Small intestine (tissue), 7 donors: Measurements from ENCODE around the gene FGD4. TPM values are rescaled to one million over a fixed set of nuclear protein-coding genes. Genes with fewer than 3 reads are reported as not detected.

Experiments used
- DNase-seq, 2 donors: peaks; one replicate each; pipeline versions ENCODE4 v3.0.0 to v3.0.0-alpha.2; 2013
- FAIRE-seq: peaks from 2 replicates; lab custom pipeline; 2012; peaks lifted over from hg19 to GRCh38; lab: Jason Lieb, UNC
- H3K27ac ChIP-seq, 3 donors: one replicate each; pipeline ENCODE4 v1.5.1; 2013; ENCODE audit warnings: low read length in 2 of 3, mild to moderate bottlenecking in 2 of 3, control low read depth in 1 of 3, inconsistent platforms in 1 of 3, low read depth in 1 of 3, moderate library complexity in 1 of 3
- H3K27me3 ChIP-seq, 3 donors: one replicate each; pipeline ENCODE4 v1.6.1; 2013; ENCODE audit warnings: low read length in 3 of 3, inconsistent platforms in 1 of 3; ENCODE audit not compliant: control insufficient read depth in 3 of 3, insufficient read depth in 3 of 3
- H3K36me3 ChIP-seq, 3 donors: one replicate each; pipeline ENCODE4 v1.6.1; 2013; ENCODE audit warnings: low read length in 3 of 3, inconsistent platforms in 1 of 3, low read depth in 1 of 3, mild to moderate bottlenecking in 1 of 3, moderate library complexity in 1 of 3; ENCODE audit not compliant: control insufficient read depth in 3 of 3, insufficient read depth in 2 of 3
- H3K4me1 ChIP-seq, 3 donors: one replicate each; pipeline ENCODE4 v1.6.1; 2013; ENCODE audit warnings: low read length in 2 of 3, inconsistent platforms in 1 of 3, low read depth in 1 of 3, mild to moderate bottlenecking in 1 of 3, moderate library complexity in 1 of 3; ENCODE audit not compliant: control insufficient read depth in 3 of 3, insufficient read depth in 2 of 3
- H3K4me3 ChIP-seq, 3 donors: one replicate each; pipeline ENCODE4 v1.5.1; 2013; ENCODE audit warnings: low read length in 3 of 3, control low read depth in 1 of 3, inconsistent platforms in 1 of 3, low read depth in 1 of 3, mild to moderate bottlenecking in 1 of 3, moderate library complexity in 1 of 3
- H3K9me3 ChIP-seq, 2 donors: one replicate each; pipeline ENCODE4 v1.6.1; 2013; ENCODE audit warnings: low read depth in 1 of 2, low read length in 1 of 2; ENCODE audit not compliant: control insufficient read depth in 2 of 2, insufficient read depth in 1 of 2
- WGBS, 3 donors: extraction: QIAGEN DNeasy Blood & Tissue Kit; methylation state at CpG; one replicate each; pipeline ENCODE4 v1.1.7; 2013; 5-methylcytosine and 5-hydroxymethylcytosine counted together
- polyA plus RNA-seq, 4 donors: library from polyadenylated mRNA; stranded (reverse) in 3 of 4; unstranded in 1 of 4; fragments of 200-250 nt in 3 of 4; fragments of 120-200 nt in 1 of 4; gene quantifications; one replicate each; pipeline versions ENCODE4 v1.2.1 to v1.2.3, GENCODE V29; 2013
- donor health status: healthy with polysubstance abuse.
- donor health status: control.
- donor health status: control.
- donor health status: Bipolar disorder and iron deficiency.
- donor health status: healthy.

FGD4 gene
- polyA plus RNA-seq, 4 donors, result 8.2 to 21.4 (median 14.2) TPM

DNA sequence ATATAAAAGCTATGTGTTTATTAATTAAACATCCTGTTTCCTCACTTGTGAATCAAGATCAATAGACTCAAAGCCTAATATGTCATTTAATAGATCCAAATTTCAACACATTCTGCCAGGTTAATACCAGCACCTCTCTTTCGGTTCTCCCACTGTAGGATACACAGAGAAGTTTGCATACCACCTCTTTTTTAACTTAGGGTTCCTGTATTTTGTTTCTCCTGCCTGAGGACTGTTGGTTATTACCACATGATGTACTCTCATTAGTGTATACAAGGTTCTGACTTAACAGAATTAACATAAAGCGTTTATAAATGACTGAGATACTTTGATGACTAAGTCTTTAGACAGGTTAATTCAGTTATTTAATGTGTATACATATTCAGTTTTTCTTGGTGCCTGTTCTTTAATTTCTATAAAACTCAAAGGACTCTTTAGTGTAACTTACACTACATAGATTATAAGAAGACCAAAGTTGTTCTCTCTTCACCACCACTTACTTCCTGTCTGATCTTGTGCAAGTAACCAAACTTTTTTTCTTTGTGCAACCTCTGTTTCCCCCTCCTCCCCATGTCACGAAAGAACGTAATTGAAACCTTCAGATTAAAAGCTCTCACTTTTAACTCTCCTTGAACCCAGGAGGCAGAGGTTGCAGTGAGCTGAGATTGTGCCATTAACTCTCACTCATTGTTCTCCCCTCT lies 190.0 kb downstream of the FGD4 start:
- WGBS, 3 donors, result 58 to 78% (median 60%) methylated on average over 4 of the region's 4 CpGs
- Histone ChIP-seq H3K4me3 (no peak overlapping the region), H3K4me1 (no peaks in the 10 kb centered on the region), H3K27ac (peak overlapping the region in 1 of 3 donors; percentile 63), H3K36me3 (peaks cover 6 to 27% (median 6%) of the 10 kb centered on the region in 3 donors), H3K9me3 (no peaks in the 10 kb centered on the region), H3K27me3 (no peaks in the 10 kb centered on the region)
- FAIRE-seq, result no peak
- peak in 1 of 2 donors; percentile 48 for DNase-seq

DNA sequence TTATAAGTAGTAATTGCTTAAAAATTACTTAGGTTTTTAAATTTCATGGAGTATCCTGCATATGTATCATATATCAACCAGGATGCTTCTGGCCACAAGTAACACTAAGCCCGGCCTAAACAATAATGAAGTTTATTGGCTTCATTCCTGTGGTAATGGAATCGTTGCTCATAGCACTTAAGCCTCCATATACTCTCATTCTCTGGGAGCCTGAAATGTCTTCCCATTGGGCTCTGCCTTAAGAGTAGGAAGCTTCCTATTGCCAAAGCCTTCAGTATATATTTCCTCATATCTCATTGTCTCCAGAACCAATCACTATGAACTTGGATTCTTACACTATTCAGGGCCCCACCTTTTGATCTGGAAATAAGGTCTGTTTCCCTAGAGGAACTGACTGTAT lies 195.9 kb downstream of the FGD4 start:
- Histone ChIP-seq H3K27ac (no peak overlapping the region), H3K9me3 (no peaks in the 10 kb centered on the region), H3K36me3 (peaks cover 6 to 17% (median 11%) of the 10 kb centered on the region in 3 donors), H3K27me3 (no peaks in the 10 kb centered on the region), H3K4me3 (no peak overlapping the region), H3K4me1 (no peaks in the 10 kb centered on the region)
- DNase-seq (no peak), FAIRE-seq (no peak)
- WGBS, 3 donors, result 71 to 87% (median 78%) methylated on average over 2 of the region's 2 CpGs

DNA sequence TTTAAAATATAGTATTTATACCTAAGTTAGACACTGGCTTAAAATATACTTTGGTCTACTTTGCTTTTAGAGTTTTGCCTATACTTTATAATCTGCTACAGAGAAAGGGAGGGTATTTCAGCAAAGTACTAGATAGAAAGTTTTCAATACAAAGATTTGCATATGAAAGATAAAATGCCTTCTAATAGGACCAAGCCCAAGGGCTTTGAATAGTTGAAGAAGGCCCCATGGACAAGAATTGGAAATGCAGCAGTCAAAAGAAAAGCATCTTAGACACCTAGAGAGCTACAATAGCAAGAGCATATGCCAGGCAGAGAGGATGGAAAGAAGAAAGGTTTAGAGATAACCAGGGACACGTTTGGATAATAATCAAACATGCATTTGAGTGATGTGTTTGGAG lies 196.7 kb downstream of the FGD4 start:
- Histone ChIP-seq H3K4me3 (no peak overlapping the region), H3K36me3 (peaks cover 3 to 17% (median 8%) of the 10 kb centered on the region in 3 donors), H3K4me1 (no peaks in the 10 kb centered on the region), H3K27me3 (no peaks in the 10 kb centered on the region), H3K27ac (no peak overlapping the region), H3K9me3 (no peaks in the 10 kb centered on the region)
- FAIRE-seq, result no peak
- WGBS, 3 donors, result 17 to 30% (median 23%) methylated on average over 1 of the region's 1 CpG
- no peak for DNase-seq

DNA sequence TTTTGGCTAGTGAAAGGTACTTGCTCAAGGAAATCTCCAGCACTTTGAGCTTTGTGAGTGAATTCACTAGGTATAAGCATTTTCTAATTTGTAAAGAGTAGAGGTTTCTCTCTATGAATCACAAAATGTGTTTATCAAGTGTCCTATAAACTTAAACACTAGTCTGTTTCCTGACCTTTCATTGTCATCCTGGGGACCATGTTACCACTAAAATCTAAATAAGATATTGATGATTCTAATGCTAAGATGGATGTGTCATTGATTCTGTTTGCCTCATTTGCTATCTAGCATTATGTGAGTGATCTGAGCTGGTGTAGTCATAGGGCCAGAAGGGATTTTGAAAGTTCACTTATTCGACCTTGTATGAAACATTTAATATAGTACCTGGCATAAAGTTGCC lies 199.3 kb downstream of the FGD4 start:
- FAIRE-seq (no peak), DNase-seq (no peak)
- no peak overlapping the region for H3K27ac ChIP-seq
- H3K9me3 ChIP-seq, result no peaks in the 10 kb centered on the region
- H3K4me3 ChIP-seq, result no peak overlapping the region
- no peaks in the 10 kb centered on the region for H3K27me3 ChIP-seq
- peaks cover 5 to 20% (median 10%) of the 10 kb centered on the region in 3 donors for H3K36me3 ChIP-seq
- WGBS, 3 donors, result 79 to 86% (median 81%) methylated on average over 1 of the region's 1 CpG
- H3K4me1 ChIP-seq, result no peaks in the 10 kb centered on the region

DNA sequence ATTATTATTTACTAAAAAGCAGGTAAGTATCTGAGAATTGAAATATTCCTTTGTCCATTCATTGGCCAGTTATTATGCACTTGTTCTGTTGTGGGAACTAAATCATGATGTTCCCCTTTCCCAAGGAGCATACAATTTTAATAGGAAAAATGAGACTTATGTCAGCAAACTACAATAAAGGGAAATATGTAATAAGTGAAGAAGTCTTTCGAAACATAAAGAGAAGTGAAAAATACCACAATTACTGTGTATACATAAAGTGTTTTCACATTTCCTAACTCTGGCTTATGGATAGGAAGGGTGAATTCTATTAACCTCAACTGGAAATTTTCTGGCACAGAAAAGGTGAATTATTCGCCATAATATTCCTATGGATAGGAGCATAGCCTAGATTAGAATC lies 201.3 kb downstream of the FGD4 start:
- WGBS, 3 donors, result 87 to 92% (median 91%) methylated on average over 2 of the region's 2 CpGs
- no peak for FAIRE-seq
- DNase-seq, result no peak
- Histone ChIP-seq H3K9me3 (no peaks in the 10 kb centered on the region), H3K36me3 (peaks cover 2 to 18% (median 8%) of the 10 kb centered on the region in 3 donors), H3K27me3 (no peaks in the 10 kb centered on the region), H3K4me3 (no peak overlapping the region), H3K4me1 (no peaks in the 10 kb centered on the region), H3K27ac (no peak overlapping the region)

DNA sequence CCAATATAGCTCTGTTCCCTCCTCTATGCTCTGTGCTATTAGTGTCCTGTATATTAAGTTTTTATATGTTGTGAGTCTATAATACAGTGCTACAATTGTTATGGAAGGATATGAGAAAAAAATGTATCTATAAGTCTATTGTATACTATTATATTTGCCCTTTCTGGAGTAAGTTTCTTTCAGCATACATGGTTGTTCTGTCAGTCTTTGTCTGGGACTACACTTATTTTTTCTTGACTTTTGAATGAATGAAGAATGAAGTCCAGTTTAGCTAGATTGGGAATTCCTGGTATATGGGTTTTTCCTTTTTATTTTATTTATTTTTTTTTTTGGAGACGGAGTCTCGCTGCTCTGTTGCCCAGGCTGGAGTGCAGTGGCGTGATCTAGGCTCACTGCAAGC lies 203.7 kb downstream of the FGD4 start:
- no peak for DNase-seq
- Histone ChIP-seq H3K27ac (no peak overlapping the region), H3K4me1 (no peaks in the 10 kb centered on the region), H3K27me3 (no peaks in the 10 kb centered on the region), H3K4me3 (no peak overlapping the region), H3K36me3 (peaks cover 2 to 25% (median 10%) of the 10 kb centered on the region in 3 donors), H3K9me3 (no peaks in the 10 kb centered on the region)
- no peak for FAIRE-seq
- WGBS, 3 donors, result 97 to 100% (median 98%) methylated on average over 3 of the region's 3 CpGs

DNA sequence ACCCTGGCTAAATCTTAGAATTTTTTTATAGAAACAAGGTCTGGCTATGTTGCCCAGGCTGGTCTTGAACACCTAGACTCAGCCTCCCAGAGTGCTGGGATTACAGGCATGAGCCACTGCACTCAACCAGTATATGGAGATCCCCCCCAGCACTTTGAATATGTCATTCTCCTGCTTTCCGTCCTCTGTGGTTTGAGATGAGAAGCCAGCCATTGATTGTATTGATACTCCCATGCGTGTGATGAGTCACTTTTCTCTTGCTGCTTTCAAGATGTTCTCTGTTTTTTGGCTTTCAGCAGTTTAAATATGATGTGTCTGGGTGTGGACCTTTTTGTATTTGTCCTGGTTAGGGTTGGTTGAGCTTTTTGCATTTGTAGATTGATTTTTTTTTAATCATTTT lies 204.5 kb downstream of the FGD4 start:
- H3K27ac ChIP-seq, result no peak overlapping the region
- H3K4me1 ChIP-seq, result no peaks in the 10 kb centered on the region
- peaks cover 2 to 27% (median 10%) of the 10 kb centered on the region in 3 donors for H3K36me3 ChIP-seq
- no peaks in the 10 kb centered on the region for H3K9me3 ChIP-seq
- WGBS, 3 donors, result 75 to 85% (median 75%) methylated on average over 2 of the region's 2 CpGs
- H3K4me3 ChIP-seq, result no peak overlapping the region
- DNase-seq (no peak), FAIRE-seq (no peak)
- H3K27me3 ChIP-seq, result no peaks in the 10 kb centered on the region

DNA sequence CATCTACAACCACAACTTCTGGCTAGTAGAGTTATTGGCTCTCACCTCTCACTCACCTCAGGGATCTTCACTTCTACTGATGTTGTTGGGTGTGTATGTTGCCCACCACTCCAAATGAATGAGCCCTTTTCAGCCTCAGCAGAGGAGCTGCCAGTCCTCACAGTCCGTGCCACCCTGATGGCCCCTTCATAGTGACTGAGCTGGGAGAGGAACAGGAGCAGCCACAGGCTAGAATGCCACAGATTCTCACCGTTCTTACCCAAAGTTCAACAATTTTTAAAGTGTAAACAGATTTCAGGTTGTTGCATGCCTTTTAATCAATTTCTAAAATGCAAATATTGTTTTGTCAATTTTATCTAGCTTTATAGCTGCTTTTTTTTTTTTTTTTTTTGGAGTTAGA lies 205.2 kb downstream of the FGD4 start:
- H3K9me3 ChIP-seq, result no peaks in the 10 kb centered on the region
- H3K27ac ChIP-seq, result no peak overlapping the region
- H3K36me3 ChIP-seq, result peaks cover 2 to 29% (median 12%) of the 10 kb centered on the region in 3 donors
- no peak for FAIRE-seq
- WGBS, 3 donors, result 71 to 90% (median 71%) methylated on average over 2 of the region's 2 CpGs
- no peaks in the 10 kb centered on the region for H3K27me3 ChIP-seq
- no peaks in the 10 kb centered on the region for H3K4me1 ChIP-seq
- no peak overlapping the region for H3K4me3 ChIP-seq
- DNase-seq, result no peak
